ENCODE measurements around the gene MYO19. TPM values are rescaled to one million over a fixed set of nuclear protein-coding genes. Genes with fewer than 3 reads are reported as not detected.
A peak's percentile ranks its signal among the peaks of the same experiment; 100 is the strongest.

The MYO19 gene
- total RNA-seq, 2 experiments from 2014 or later: 109 to 154 TPM

DNA sequence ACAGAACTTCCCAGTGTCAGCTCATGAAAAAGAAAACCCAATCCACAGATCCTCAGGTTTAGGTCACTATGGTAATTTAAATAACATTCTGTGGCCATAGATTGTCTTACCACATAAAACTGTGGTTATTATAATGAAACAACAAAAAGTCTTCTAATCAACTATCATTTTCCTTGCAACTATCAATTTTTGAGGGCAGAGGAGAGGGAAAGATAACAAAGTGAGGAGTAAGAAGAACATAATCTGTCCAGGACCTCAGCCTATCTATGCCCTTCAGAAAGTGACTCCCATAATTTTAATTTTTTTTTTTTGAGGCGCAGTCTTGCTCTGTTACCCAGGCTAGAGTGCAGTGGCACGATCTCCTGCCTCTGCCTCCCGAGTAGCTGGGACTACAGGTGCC lies 6.0 kb upstream of the MYO19 start:
- intact Hi-C loops (cut with micrococcal nuclease; ENCODE audit: unreplicated experiment): no loop called here
- Histone ChIP-seq H3K36me3 (ENCODE audit: insufficient read depth, low read length) (peaks cover 50% of the 10 kb centered on the region), H3K79me2 (ENCODE audit: insufficient read depth, low read depth, low read length) (peaks cover 48% of the 10 kb centered on the region), H3K4me1 (ENCODE audit: insufficient read depth, low read length, poor library complexity, severe bottlenecking) (peaks cover 12% of the 10 kb centered on the region), H3K9me2 (ENCODE audit: insufficient read depth, low read length) (no peaks in the 10 kb centered on the region), H3K27ac (ENCODE audit: low read depth, low read length, poor library complexity, severe bottlenecking) (no peak overlapping the region), H3K4me2 (ENCODE audit: low read length) (no peak overlapping the region), H3K4me3 (ENCODE audit: low read depth, low read length, poor library complexity, severe bottlenecking) (no peak overlapping the region), H3K9me3 (ENCODE audit: low read length) (no peaks in the 10 kb centered on the region), H4K20me1 (ENCODE audit: insufficient read depth, low read length) (no peaks in the 10 kb centered on the region), H2AFZ (ENCODE audit: low read length) (no peak overlapping the region)
- DNase-seq (ENCODE audit: low spot score): no peak
- ChIA-PET CTCF (ENCODE audit: unreplicated experiment) (no interaction called here), POLR2A (no interaction called here)
- TF ChIP-seq, protein P1, sequence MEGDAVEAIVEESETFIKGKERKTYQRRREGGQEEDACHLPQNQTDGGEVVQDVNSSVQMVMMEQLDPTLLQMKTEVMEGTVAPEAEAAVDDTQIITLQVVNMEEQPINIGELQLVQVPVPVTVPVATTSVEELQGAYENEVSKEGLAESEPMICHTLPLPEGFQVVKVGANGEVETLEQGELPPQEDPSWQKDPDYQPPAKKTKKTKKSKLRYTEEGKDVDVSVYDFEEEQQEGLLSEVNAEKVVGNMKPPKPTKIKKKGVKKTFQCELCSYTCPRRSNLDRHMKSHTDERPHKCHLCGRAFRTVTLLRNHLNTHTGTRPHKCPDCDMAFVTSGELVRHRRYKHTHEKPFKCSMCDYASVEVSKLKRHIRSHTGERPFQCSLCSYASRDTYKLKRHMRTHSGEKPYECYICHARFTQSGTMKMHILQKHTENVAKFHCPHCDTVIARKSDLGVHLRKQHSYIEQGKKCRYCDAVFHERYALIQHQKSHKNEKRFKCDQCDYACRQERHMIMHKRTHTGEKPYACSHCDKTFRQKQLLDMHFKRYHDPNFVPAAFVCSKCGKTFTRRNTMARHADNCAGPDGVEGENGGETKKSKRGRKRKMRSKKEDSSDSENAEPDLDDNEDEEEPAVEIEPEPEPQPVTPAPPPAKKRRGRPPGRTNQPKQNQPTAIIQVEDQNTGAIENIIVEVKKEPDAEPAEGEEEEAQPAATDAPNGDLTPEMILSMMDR (conservative IDR thresholded peaks at IDR 0.05; ENCODE audit: low read length): no peak
- no peak for TF ChIP-seq EZH2phosphoT487 (IDR thresholded peaks at IDR 0.05; ENCODE audit: borderline replicate concordance, low read depth, low read length)
- no TSS peak for BruUV-seq (replicated peaks)

GRCh38 chr17:36535669-36536081 lies 1.0 kb upstream of the MYO19 start:
- Histone ChIP-seq H3K4me1 (ENCODE audit: insufficient read depth, low read length, poor library complexity, severe bottlenecking) (peaks cover 32% of the 10 kb centered on the region), H3K4me3 (ENCODE audit: low read depth, low read length, poor library complexity, severe bottlenecking) (peak overlapping the region; percentile 78), H3K9me2 (ENCODE audit: insufficient read depth, low read length) (no peaks in the 10 kb centered on the region), H3K36me3 (ENCODE audit: insufficient read depth, low read length) (peaks cover 73% of the 10 kb centered on the region), H3K4me2 (ENCODE audit: low read length) (peak overlapping the region; percentile 75), H3K9me3 (ENCODE audit: low read length) (no peaks in the 10 kb centered on the region), H2AFZ (ENCODE audit: low read length) (peak overlapping the region; percentile 57; the same call in 1 of the 2 replicates), H3K79me2 (ENCODE audit: insufficient read depth, low read depth, low read length) (peaks cover 54% of the 10 kb centered on the region), H3K27ac (ENCODE audit: low read depth, low read length, poor library complexity, severe bottlenecking) (peak overlapping the region; percentile 91), H4K20me1 (ENCODE audit: insufficient read depth, low read length) (no peaks in the 10 kb centered on the region)
- POLR2A ChIA-PET: interaction anchor here (0.7 to 1.0 kb wide), 2 partner anchors 10 to 17 kb away, joined by 4 to 5 read pairs; no protein-coding TSS in a partner anchor
- TF ChIP-seq, protein P1 (conservative IDR thresholded peaks at IDR 0.05; ENCODE audit: low read length): 0 out of 2 replicates have a peak, but pooled peaks have one; percentile 11
- TF ChIP-seq EZH2phosphoT487 (IDR thresholded peaks at IDR 0.05; ENCODE audit: borderline replicate concordance, low read depth, low read length): no peak
- CTCF ChIA-PET (ENCODE audit: unreplicated experiment): interaction anchor here (1.0 kb wide), 1 partner anchor 10 kb away, joined by 3 read pairs; no protein-coding TSS in a partner anchor
- no peak for DNase-seq (ENCODE audit: low spot score)
- intact Hi-C loops (cut with micrococcal nuclease; ENCODE audit: unreplicated experiment): no loop called here
- BruUV-seq (replicated peaks): TSS peak; percentile 73

Data from OCI-LY7 (cell line).